ENCODE results near the gene CRYBA2.

Gene CRYBA2

DNA sequence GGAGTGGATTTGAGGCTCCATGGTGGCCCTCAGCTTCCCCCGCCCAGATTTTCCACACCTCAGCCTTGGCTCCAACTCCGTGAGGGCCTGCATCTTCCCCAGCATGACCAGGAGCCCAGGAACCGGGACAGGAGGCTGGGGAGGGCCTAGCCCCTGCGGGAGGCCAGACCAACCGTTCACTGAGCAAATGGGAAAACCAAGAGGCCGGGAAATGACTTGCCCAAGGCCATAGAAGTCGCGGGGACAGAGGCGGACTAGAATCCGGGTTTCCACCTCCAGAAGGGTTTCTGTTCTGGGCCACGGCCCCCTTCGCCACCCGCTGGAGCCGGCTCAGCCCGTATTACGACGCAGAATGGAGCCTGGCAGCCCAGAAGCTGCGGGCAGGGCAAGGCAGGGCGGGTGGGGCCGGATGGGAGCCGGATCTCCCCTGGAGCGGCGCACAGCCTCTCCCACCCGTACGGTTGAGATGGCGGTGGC lies 7.9 kb upstream of the CRYBA2 start:
- Mint-ChIP-seq H3K27ac (ENCODE audit: low read depth) (no peak overlapping the region), H3K27me3 (peaks cover 92% of the 10 kb centered on the region), H3K36me3 (ENCODE audit: insufficient read depth) (peaks cover 4% of the 10 kb centered on the region), H3K4me1 (peaks cover 18% of the 10 kb centered on the region), H3K9me3 (no peaks in the 10 kb centered on the region), H3K4me3 (peak overlapping the region; percentile 21)
- DNase-seq (ENCODE audit: low spot score in 2 of 2) (no peak), ATAC-seq (replicated peaks; ENCODE audit: extremely low read depth, poor library complexity, severe bottlenecking) (no peak)

DNA sequence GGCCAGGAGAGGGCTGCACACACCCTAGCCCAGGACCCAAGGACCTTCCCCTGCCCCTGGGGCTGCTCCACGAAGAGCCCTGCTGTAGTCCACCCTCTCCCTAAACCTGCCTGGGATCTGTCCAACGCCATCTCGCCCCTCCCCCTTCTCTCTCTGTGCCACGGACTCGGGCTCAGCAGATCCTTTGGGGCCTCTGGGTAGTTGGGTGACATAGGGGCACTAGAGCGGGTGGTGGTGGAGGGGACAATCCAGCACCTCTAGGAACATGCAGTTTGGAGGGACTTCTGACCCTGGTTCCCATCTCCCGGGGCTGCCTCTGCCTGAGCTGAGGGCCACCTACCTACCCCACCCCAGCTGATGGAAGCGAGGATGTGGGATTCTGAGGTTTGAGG lies 7.3 kb upstream of the CRYBA2 start:
- no peaks in the 10 kb centered on the region for H3K9me3 Mint-ChIP-seq
- no peak for ATAC-seq (replicated peaks; ENCODE audit: extremely low read depth, poor library complexity, severe bottlenecking)
- no peak overlapping the region for H3K27ac Mint-ChIP-seq (ENCODE audit: low read depth)
- peaks cover 92% of the 10 kb centered on the region for H3K27me3 Mint-ChIP-seq
- H3K4me1 Mint-ChIP-seq, result peaks cover 21% of the 10 kb centered on the region
- DNase-seq (ENCODE audit: low spot score in 2 of 2), result no peak
- H3K4me3 Mint-ChIP-seq, result peak overlapping the region; percentile 21
- peaks cover 4% of the 10 kb centered on the region for H3K36me3 Mint-ChIP-seq (ENCODE audit: insufficient read depth)

DNA sequence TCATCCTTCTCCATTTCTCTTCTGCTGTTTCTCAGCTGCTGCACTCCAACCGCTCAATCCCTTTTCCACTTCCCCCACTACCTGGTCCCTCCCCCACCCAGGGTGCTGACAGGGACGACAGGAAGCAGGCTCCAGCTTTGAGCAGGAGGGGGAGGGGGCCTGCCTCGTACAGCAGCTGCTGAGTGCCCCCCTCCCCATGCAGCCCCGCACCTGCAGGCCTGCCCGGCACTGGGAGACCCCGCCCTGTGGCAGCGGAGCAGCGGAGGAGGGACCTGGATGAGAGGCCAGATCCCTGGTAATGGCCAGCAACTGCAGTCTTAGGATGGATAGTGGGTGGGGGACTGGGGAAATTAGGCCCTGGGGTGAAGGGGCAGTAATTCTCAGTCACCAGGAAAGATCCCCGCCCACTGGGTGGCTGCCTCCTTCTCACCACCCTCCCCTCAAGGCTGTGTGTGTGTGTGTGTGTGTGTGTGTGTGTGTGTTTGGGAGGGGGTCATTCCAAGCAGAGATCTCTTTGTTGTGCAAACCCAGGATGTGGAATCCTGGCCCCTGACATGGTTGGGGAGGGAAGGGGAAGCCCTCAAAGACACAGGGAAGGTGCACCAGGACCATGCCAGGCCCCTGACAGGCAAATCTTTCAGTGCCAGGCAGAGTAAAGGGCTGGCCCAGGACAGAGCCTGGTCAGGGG lies 6.8 kb upstream of the CRYBA2 start:
- H3K9me3 Mint-ChIP-seq, result no peaks in the 10 kb centered on the region
- DNase-seq (ENCODE audit: low spot score in 2 of 2) (no peak), ATAC-seq (replicated peaks; ENCODE audit: extremely low read depth, poor library complexity, severe bottlenecking) (no peak)
- peaks cover 92% of the 10 kb centered on the region for H3K27me3 Mint-ChIP-seq
- H3K27ac Mint-ChIP-seq (ENCODE audit: low read depth), result no peak overlapping the region
- peaks cover 4% of the 10 kb centered on the region for H3K36me3 Mint-ChIP-seq (ENCODE audit: insufficient read depth)
- H3K4me1 Mint-ChIP-seq, result peaks cover 23% of the 10 kb centered on the region
- H3K4me3 Mint-ChIP-seq, result no peak overlapping the region

DNA sequence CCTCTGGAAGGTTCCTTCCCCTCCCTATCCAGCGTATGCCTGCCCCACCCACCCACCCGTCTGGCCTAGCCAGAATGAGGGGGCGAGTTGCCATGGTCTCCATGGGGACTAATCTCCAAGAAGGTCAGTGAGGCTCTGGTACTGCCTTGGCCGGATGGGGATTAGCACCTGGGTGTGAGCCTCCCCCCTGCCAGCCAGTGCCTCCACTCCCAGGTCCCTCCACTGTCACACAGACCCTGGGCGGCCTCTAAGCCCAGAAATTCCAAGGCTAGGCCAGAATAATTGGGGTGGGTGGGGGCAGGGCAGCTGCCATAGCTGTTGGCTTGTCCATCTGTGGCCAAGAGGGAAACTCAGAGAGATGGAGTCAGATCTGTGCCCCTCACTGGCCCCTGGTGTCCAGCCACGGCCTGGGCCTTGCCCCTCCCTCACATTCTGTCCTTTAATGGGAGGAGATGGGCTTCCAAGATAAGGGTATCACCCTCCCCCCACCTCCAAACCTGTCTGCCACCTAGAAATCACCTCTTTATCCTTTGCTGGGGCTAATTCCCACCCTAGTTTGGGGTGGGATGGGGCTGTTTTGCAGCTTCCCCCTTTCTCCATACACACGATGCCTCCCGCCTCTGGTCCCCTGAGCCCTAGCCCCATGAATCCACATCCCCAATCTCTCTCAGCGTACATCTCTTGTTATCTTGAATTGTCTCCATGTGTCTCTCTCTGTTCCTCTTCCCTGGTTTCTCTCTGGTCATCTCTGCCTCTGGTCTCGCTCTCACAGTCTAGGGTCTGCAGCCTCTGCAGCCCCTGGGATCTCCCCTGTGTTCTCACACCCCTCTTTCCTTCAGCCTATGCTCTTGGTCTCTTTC lies 6.0 kb upstream of the CRYBA2 start:
- H3K27ac Mint-ChIP-seq (ENCODE audit: low read depth), result no peak overlapping the region

DNA sequence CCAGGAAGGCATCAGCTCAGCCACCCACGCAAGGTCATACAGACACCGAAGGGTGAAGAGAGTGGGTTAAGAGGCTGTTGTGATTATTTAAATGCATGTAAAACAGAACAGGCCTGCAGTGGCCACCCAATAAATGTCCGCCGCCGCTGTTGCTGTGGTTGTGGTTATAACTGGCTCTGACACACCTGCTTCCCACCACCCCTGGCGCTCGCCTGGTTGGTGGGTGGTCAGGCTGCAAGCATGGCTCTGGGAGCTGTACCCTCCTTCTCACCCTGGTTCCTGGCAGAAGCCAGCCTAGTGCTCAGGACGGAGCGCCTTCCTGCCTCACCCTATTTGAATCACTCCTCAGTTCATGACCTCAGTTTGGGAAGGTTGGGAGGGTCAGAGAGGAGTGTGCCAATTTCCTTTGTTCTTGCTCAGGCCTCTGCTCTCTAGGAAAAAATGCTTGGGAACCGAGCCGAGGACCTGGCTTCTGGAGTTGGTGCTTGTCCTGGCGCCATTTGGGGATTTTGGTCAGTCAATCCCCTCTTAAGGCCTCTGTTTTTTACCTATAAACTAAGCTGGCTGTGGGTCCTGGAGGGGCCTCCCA lies 5.3 kb upstream of the CRYBA2 start:
- no peak overlapping the region for H3K27ac Mint-ChIP-seq (ENCODE audit: low read depth)

More for the DNA sequence above, 6.0 kb upstream of the CRYBA2 start:
- Mint-ChIP-seq H3K36me3 (ENCODE audit: insufficient read depth) (peaks cover 4% of the 10 kb centered on the region), H3K9me3 (no peaks in the 10 kb centered on the region), H3K4me3 (no peak overlapping the region), H3K4me1 (peaks cover 18% of the 10 kb centered on the region), H3K27me3 (peaks cover 92% of the 10 kb centered on the region)
- DNase-seq (ENCODE audit: low spot score in 2 of 2) (no peak), ATAC-seq (replicated peaks; ENCODE audit: extremely low read depth, poor library complexity, severe bottlenecking) (no peak)

DNA sequence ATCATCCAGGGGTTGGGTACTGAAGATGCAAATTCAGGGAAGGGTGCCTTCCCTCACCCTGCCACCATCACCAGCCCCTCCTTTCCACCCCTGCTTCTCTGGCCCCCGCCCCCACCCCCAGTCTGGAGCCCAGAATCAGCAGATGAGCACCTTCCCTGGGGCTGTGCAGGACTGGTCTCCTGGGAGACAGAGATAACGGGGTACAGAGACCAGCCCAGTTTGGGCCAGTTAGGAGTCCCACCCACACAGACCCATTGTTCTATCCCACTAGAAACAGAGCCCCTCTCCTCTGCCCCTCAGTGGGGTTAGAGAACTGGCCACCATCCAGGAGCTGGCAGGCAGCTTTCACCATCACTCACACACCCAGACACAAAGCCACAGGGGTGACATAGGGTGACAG lies 4.5 kb upstream of the CRYBA2 start:
- Mint-ChIP-seq H3K4me3 (no peak overlapping the region), H3K27me3 (peaks cover 83% of the 10 kb centered on the region), H3K36me3 (ENCODE audit: insufficient read depth) (peaks cover 4% of the 10 kb centered on the region), H3K9me3 (no peaks in the 10 kb centered on the region), H3K27ac (ENCODE audit: low read depth) (no peak overlapping the region), H3K4me1 (peaks cover 11% of the 10 kb centered on the region)
- DNase-seq (ENCODE audit: low spot score in 2 of 2), result no peak
- no peak for ATAC-seq (replicated peaks; ENCODE audit: extremely low read depth, poor library complexity, severe bottlenecking)

More for the DNA sequence above, 5.3 kb upstream of the CRYBA2 start:
- H3K4me3 Mint-ChIP-seq, result no peak overlapping the region
- peaks cover 90% of the 10 kb centered on the region for H3K27me3 Mint-ChIP-seq
- no peak for DNase-seq (ENCODE audit: low spot score in 2 of 2)
- no peak for ATAC-seq (replicated peaks; ENCODE audit: extremely low read depth, poor library complexity, severe bottlenecking)
- H3K9me3 Mint-ChIP-seq, result no peaks in the 10 kb centered on the region
- H3K36me3 Mint-ChIP-seq (ENCODE audit: insufficient read depth), result peaks cover 4% of the 10 kb centered on the region
- peaks cover 18% of the 10 kb centered on the region for H3K4me1 Mint-ChIP-seq

DNA sequence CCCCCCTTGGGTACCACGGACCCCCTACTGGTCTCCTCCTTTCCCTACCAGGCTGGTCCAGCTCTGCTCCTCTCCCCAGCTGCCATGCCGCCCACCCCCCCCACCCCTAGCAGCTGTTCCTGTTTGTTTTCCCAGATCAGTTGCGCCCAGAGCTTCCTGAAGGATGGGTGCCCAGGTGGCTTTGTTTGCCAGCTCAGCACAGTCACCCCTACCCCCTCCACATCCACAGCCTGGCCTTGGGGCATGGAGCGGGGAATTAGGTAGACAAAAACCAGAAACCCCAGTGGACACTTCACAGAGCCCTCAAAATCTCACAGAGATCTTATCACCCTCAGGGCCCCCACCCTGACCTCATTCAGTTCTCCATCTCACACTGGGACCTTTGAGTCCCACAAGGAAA lies 3.7 kb upstream of the CRYBA2 start:
- peaks cover 3% of the 10 kb centered on the region for H3K36me3 Mint-ChIP-seq (ENCODE audit: insufficient read depth)
- DNase-seq (ENCODE audit: low spot score in 2 of 2) (no peak), ATAC-seq (replicated peaks; ENCODE audit: extremely low read depth, poor library complexity, severe bottlenecking) (no peak)
- H3K27ac Mint-ChIP-seq (ENCODE audit: low read depth), result no peak overlapping the region
- peaks cover 83% of the 10 kb centered on the region for H3K27me3 Mint-ChIP-seq
- H3K4me1 Mint-ChIP-seq, result peaks cover 7% of the 10 kb centered on the region
- H3K4me3 Mint-ChIP-seq, result no peak overlapping the region
- no peaks in the 10 kb centered on the region for H3K9me3 Mint-ChIP-seq

DNA sequence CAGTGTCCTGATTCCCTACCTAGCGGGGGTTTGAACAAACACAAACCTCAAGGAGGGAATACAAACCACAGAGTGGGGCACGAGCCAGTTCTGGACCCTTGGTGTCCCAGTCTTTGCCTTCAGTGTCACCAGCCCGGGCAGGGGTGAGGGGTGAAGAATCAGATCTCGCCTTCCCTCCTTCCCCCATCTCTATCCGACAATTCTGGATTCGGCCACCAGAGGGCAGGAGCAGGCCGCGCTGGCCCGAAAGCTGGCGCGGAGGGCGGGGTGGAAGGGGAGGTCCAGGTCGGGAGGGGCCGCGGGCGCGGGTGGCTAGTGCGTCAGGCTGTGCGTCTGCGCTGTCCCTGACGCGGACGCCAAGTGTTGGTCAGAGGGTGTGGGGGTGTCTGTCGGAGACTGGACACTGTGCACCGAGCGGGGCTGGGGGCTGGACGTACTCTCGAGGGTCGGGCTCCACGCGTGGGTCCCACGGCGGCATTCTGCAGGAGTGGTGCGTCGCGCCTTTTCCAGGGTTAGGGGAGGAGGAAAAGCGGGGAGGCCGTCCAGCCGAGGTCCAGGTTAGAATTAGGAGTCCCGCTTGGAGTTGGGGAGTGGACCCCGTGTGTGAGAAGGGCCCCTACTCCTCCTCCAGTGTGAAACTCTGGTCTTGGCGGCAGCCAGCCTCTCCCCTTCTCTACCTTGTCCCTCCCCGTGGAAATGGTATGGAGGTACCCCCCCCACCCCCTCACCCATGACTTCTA lies 2.9 kb upstream of the CRYBA2 start:
- Mint-ChIP-seq H3K9me3 (no peaks in the 10 kb centered on the region), H3K4me1 (peaks cover 7% of the 10 kb centered on the region), H3K27me3 (peaks cover 90% of the 10 kb centered on the region), H3K27ac (ENCODE audit: low read depth) (no peak overlapping the region), H3K4me3 (peak overlapping the region; percentile 25), H3K36me3 (ENCODE audit: insufficient read depth) (peaks cover 3% of the 10 kb centered on the region)
- ATAC-seq (replicated peaks; ENCODE audit: extremely low read depth, poor library complexity, severe bottlenecking) (peak; percentile 54), DNase-seq (ENCODE audit: low spot score in 2 of 2) (peak; percentile 61 to 76)

DNA sequence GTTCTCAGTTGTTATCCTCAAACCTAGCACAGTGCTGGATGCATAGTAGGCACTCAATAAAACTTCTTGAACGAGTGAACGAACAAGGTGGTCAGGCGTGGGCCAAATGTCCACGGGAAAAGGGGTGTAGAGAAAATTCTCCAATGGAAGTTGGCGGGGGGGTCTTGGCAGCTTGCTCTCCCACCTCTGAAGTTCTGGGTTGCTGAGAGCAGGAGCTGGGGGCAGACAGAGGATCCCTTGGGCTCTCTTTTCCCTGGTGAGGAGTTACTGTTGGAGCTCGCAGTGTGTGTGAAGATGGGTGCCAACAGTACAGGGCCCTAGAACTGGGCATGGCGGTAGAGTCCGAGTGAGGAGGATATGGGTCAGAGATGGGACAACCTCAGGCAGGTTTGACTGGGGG lies 2.3 kb upstream of the CRYBA2 start:
- peaks cover 3% of the 10 kb centered on the region for H3K36me3 Mint-ChIP-seq (ENCODE audit: insufficient read depth)
- ATAC-seq (replicated peaks; ENCODE audit: extremely low read depth, poor library complexity, severe bottlenecking) (no peak), DNase-seq (ENCODE audit: low spot score in 2 of 2) (no peak)
- H3K27ac Mint-ChIP-seq (ENCODE audit: low read depth), result no peak overlapping the region
- peaks cover 91% of the 10 kb centered on the region for H3K27me3 Mint-ChIP-seq
- peak overlapping the region; percentile 21 for H3K4me3 Mint-ChIP-seq
- H3K4me1 Mint-ChIP-seq, result peaks cover 7% of the 10 kb centered on the region
- H3K9me3 Mint-ChIP-seq, result no peaks in the 10 kb centered on the region

DNA sequence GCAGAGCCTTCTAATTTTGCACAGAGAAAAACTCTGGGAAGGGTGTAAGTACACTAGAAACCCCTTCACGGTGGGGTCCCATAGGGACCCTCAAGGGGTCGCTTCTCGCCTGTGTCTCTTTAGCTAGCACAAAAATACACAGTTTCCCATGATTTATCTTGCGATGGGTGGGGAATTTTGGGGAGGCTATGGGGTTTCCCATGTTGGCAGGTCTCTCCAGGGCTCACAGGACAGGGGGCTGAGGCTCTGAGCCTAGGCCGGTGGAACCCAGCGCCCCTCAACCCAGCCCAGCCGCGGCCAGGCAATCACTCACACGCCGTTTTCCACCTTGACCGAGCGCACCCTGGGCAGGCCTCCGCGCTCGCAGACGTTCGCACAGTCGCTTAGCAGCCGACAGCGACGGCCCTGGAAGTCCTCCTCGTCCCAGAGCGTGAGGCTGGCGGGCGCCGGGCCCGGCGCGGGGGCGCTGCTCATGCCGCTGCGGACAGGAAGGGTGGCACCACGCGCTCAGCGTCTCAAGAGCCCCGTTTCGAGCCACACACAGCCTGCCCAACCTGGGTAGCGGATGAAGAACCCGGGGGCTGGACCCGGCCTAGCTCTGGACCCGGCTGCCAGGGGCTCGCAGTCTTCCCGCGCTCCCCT lies 398 bp downstream of the CRYBA2 start:
- no peak for DNase-seq (ENCODE audit: low spot score in 2 of 2)
- no peaks in the 10 kb centered on the region for H3K9me3 Mint-ChIP-seq
- H3K4me1 Mint-ChIP-seq, result peaks cover 7% of the 10 kb centered on the region
- no peak overlapping the region for H3K27ac Mint-ChIP-seq (ENCODE audit: low read depth)
- ATAC-seq (replicated peaks; ENCODE audit: extremely low read depth, poor library complexity, severe bottlenecking), result no peak
- no peak overlapping the region for H3K4me3 Mint-ChIP-seq
- peaks cover 91% of the 10 kb centered on the region for H3K27me3 Mint-ChIP-seq
- peaks cover 2% of the 10 kb centered on the region for H3K36me3 Mint-ChIP-seq (ENCODE audit: insufficient read depth)

DNA sequence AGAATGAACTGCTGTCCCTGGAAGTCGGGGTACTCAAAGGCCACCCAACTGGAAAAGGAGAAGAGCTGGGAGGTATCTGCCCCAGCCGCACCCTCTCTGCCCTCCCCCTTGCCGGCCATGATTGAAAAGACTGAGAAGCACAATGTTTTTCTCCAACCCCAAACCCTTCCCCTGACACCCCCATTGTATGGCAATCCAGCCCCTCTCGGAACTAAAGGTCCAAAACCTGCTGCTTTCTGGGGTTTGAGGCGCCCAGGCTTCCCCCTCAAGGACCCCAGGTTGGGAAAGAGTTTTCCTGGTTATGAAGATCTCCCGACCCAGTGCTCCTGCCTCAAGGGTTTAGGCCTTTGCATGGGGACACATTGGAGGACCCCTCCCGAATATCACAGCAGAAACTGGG lies 1.0 kb downstream of the CRYBA2 start:
- DNase-seq (ENCODE audit: low spot score in 2 of 2) (no peak), ATAC-seq (replicated peaks; ENCODE audit: extremely low read depth, poor library complexity, severe bottlenecking) (no peak)
- H3K9me3 Mint-ChIP-seq, result no peaks in the 10 kb centered on the region
- H3K27me3 Mint-ChIP-seq, result peaks cover 91% of the 10 kb centered on the region
- H3K36me3 Mint-ChIP-seq (ENCODE audit: insufficient read depth), result no peaks in the 10 kb centered on the region
- H3K27ac Mint-ChIP-seq (ENCODE audit: low read depth), result no peak overlapping the region
- peaks cover 7% of the 10 kb centered on the region for H3K4me1 Mint-ChIP-seq
- H3K4me3 Mint-ChIP-seq, result no peak overlapping the region

DNA sequence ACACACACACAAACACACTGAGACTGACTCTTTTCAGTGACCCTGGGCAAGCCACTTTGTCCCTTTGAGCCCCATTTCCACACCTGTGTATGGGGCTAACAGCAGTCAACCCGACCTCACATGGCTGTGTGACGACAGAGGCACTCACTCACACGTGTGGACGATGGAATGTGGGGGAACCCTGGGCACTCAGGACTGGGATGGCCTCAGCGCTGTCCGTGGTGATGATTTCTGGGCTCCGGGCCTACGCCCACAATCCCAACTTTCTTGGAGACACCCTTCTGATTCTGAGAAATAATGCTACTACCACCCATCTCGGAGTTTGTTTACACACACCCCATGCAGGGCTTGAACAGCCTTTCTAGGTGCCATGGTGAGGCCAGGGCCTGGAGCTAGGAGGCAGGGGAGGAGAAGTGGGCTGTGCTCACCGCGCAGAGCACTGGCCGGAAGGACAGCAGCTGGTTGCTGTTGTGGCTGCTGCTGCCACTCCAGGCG lies 1.5 kb downstream of the CRYBA2 start:
- no peak overlapping the region for H3K27ac Mint-ChIP-seq (ENCODE audit: low read depth)
- H3K27me3 Mint-ChIP-seq, result peaks cover 91% of the 10 kb centered on the region
- peaks cover 7% of the 10 kb centered on the region for H3K4me1 Mint-ChIP-seq
- ATAC-seq (replicated peaks; ENCODE audit: extremely low read depth, poor library complexity, severe bottlenecking) (no peak), DNase-seq (ENCODE audit: low spot score in 2 of 2) (no peak)
- H3K9me3 Mint-ChIP-seq, result no peaks in the 10 kb centered on the region
- no peak overlapping the region for H3K4me3 Mint-ChIP-seq
- H3K36me3 Mint-ChIP-seq (ENCODE audit: insufficient read depth), result no peaks in the 10 kb centered on the region
